MM.1S (cell line): ENCODE results near the gene CACNA1D.

Experiments
- EZH2 ChIP-seq: fragments of 300-600 bp; sonication (generic); optimal IDR thresholded peaks from 2 replicates; pipeline ENCODE3; 2017; ENCODE audit warnings: low read depth, mild to moderate bottlenecking, antibody characterized with exemption, low read length, mixed read lengths
- EZH2phosphoT487 ChIP-seq: fragments of 300-600 bp; sonication (generic); IDR thresholded peaks from 2 replicates; pipeline ENCODE4 v1.6.1; 2018; ENCODE audit warnings: antibody characterized with exemption, low read length
- TF ChIP-seq, protein P1 (sequence below): fragments of 300-600 bp; sonication (generic); IDR thresholded peaks from 2 replicates; pipeline ENCODE4 v1.5.1; 2016; ENCODE audit warnings: antibody characterized with exemption, low read length, mixed read lengths

- TF ChIP-seq, protein P1, sequence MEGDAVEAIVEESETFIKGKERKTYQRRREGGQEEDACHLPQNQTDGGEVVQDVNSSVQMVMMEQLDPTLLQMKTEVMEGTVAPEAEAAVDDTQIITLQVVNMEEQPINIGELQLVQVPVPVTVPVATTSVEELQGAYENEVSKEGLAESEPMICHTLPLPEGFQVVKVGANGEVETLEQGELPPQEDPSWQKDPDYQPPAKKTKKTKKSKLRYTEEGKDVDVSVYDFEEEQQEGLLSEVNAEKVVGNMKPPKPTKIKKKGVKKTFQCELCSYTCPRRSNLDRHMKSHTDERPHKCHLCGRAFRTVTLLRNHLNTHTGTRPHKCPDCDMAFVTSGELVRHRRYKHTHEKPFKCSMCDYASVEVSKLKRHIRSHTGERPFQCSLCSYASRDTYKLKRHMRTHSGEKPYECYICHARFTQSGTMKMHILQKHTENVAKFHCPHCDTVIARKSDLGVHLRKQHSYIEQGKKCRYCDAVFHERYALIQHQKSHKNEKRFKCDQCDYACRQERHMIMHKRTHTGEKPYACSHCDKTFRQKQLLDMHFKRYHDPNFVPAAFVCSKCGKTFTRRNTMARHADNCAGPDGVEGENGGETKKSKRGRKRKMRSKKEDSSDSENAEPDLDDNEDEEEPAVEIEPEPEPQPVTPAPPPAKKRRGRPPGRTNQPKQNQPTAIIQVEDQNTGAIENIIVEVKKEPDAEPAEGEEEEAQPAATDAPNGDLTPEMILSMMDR: no peak
- no peak for TF ChIP-seq EZH2phosphoT487
- TF ChIP-seq EZH2: no peak
Observed at GRCh38 chr3:53617893-53618523, 123.6 kb downstream of the CACNA1D start.
